Stimulated activated CD8-positive, alpha-beta memory T cell treated with anti-CD3 and anti-CD28 coated beads, Interleukin-12 subunit alpha, Interleukin-12 subunit beta, amount 100 ng/mL, for 4 hours (primary cell): ENCODE data around the gene GART.
"Not testable (repeated sequence)": the region's sequence is repeated elsewhere in the genome, so short reads cannot be mapped to it uniquely, and the experiment has no call there.

Experiments used
- DNase-seq: peaks from one replicate; pipeline ENCODE4 v3.0.0-alpha.2; 2020; ENCODE audit warnings: low read depth

The GART gene

DNA sequence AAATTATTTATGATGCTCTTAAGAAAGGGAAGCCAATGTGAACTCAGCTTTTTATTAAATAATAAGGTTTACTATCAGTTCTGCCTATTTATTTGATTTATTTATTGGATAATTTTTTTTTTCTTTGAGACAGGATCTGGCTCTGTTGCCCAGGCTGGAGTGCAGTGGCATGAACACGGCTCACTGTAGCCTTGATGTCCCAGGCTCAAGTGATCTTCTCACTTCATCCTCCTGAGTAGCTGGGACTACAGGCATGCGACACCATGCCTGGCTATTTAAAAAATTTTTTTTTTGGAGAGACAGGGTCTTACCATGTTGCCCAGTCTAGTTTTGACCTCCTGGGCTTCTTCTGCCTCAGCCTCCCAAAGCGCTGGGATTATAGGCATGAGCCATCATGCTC is 29.4 kb downstream of the GART start:
- no peak for DNase-seq

GRCh38 chr21:33511639-33512038 is 30.3 kb downstream of the GART start:
- DNase-seq, result no peak

- DNase-seq, result no peak
These were observed 31.1 kb downstream of the GART start for GRCh38 chr21:33510826-33511225.

DNA sequence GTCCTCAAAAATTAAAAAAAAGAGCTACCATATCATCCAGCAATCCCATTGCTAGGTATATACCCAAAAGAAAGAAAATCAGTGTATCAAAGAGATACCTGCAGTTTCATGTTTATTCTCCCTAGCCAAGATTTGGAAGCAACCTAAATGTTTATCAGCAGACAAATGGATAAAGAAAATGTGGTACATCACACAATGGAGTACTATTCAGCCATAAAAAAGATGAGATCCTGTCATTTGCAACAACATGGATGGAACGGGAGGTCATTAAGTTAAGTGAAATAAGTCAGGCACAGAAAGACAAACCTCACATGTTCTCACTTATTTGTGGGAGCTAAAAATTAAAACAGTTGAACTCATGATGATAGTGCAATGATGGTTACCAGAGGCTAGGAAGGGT is 34.9 kb downstream of the GART start:
- not testable (repeated sequence) for DNase-seq

GRCh38 chr21:33505833-33506232 is 36.1 kb downstream of the GART start:
- DNase-seq, result no peak

DNA sequence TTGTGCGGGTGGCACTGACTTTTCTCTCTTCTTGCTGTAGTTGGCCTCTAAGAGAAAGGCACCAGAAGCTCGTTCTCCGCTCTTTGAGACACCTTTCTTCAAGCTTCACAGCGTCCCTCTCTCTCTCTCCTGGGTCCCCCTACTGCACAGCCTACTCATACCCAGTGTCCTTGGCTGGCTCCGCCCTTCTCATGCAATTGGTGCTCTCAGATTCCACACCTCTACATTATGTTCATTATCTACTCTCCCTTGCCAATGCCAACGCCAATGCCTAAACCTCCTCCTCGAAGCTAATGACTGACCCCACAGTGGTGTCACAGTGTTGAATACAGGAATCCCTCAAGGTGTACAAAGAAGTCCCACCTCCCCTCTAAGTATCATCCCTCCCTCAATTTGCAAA is 45.6 kb downstream of the GART start:
- no peak for DNase-seq

DNA sequence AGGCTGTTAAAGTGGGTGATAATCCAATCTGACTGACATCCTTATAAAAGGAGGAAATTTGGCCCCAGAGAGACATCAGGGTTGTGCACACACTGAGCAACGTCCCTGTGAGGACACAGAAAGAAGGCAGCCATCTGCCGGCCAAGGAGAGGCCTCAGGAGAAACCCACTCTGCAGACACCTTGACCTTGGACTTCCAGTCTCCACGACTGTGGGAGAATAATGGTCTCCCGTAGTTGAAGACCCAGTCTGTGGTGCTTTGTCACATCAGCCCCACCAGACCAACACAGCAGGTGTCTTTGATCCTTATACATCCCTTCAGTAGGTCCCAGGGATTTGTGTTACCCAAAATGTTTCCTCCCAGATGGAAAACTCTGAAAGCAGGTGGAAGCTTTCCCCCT is 46.2 kb downstream of the GART start:
- no peak for DNase-seq

DNA sequence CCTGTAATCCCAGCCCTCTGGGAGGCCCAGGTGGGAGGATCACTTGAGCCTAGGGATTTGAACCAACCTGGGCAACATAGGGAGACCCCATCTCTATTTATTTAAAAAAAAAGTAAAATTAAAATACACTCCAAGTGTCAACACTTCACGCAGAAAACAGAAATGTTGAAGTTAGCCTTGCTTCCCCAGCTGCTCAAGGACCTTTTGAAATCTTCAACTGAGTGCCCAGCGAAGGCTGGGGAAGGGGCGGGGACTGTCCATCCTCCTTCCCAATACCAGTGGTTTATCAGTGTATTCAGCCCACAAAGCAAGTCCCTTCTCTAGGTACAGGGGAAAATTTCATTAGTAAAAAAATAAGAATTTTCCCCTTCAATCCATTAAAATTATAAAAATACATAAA is 48.2 kb downstream of the GART start:
- no peak for DNase-seq

- no peak for DNase-seq
These were observed 49.3 kb downstream of the GART start for GRCh38 chr21:33492571-33492970.

GRCh38 chr21:33491373-33492102 is 50.4 kb downstream of the GART start, which contains the start of gene DNAJC28:
TSS of gene DNAJC28 (minus strand) at chr21:33491716. CDS start at chr21:33489393, 2,323 bp downstream.
- DNase-seq, result peak; percentile 91

GRCh38 chr21:33490991-33491372 is 50.9 kb downstream of the GART start:
- no peak for DNase-seq

- DNase-seq, result no peak
These were observed 53.0 kb downstream of the GART start for GRCh38 chr21:33488936-33489335.

DNA sequence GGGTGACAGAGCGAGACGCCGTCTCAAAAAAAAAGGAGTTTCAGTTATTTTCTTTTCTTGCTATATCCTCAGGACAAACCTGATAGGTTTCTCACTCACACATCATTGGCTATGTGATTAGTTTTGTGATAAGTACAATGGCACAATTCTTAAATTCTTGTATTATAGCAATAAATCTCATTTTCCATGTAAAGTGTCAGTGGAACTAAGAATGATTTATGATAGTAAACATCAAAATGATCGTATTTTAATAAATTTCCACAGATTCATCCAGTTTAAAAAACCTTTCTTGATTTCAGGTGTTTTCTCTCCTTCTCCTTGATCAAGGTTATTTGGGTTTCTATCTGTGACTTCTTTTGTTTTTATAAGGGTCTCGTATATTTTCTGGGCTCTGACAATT is 53.9 kb downstream of the GART start:
- no peak for DNase-seq

GRCh38 chr21:33481314-33481943 is 60.5 kb downstream of the GART start:
- DNase-seq, result no peak

DNA sequence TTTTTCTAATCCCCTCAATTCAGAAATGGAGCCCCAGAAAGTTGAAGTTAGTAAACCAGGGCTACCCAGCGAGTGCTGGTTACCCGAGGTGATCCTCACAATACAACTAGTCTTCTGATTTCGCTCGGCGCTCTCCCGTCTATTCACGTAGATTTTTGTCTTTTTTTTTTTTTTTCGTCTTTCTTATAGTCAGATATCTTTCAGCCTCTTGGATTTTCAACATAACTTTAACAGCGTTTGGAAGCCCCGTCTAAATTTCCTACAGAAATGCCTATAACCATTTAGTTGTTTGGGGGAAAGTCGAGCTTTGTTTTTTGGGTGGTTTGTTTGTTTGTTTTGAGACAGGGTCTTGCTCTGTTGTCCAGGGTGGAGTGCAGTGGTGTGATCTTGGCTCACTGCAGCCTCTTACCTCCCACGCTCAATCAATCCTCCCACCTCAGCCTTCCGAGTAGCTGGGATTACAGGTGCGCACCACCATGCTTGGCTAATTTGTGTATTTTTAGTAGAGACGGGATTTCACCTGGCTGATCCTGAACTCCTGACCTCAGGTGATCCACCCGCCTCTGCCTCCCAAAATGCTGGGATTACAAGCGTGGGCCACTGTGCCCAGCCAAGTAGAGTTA is 61.3 kb downstream of the GART start:
- DNase-seq, result no peak

DNA sequence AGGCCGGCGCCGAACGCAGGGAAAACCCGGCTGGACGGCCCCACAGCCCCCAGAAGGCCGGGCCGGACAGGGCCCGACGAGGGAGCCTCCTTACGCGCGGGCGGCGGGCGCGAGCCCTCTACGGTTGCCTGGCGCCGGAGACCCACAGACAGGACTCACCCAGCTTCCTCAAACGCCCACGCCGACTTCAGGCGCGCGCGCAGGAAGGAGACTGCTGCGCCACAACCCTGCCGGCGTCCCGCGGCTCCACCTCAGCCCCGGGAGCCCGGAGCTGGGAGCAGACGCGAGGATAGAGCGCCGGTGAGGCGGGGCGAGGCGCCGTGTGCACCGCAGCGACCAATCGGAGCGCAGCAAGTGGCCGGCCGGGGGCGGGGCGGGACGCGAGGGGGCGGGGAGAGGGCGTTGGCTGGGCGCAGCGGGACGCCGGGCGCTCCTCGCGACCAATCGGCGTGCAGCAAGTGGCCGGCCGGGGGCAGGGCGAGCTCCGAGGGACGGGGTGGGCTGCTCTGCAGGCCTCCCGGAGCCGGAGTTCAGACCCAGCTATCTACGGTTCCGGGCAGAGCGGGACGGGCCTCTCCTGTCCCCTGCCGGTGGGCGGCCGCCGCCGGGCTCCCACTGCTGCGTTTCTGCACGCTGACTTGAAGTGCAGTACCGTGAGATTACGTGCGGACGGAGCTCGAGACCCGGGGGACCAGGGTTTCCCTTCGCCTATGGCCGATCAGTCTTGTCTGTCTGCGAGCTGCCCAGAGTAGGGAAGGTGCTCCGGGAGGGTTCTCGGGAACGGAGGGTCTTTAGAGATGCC is 62.0 kb downstream of the GART start, which contains the start of gene TMEM50B:
Gene TMEM50B (minus strand): TSS at position 296 of the 802 bp plus-strand sequence. CDS start 11,089 bp downstream, outside the sequence.
- peak; percentile 97 for DNase-seq

GRCh38 chr21:33478935-33479678 is 62.8 kb downstream of the GART start:
- peak; percentile 15 for DNase-seq

DNA sequence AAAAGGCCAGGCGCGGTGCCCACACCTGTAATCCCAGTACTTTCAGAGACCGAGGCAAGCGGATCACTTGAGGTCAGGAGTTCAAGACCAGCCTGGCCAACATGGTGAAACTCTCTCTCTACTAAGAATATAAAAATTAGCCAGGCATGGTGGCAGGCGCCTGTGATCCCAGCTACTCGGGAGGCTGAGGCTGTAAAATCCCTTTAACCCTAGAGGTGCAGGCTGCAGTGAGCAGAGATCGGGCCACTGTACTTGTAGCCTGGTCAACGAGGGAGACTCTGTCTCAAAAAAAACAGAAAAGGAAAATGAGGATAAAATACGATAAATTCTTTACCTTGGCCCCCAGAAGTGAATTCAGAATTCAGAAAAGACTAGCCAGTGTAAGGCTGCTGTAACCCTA is 63.7 kb downstream of the GART start:
- DNase-seq, result no peak

DNA sequence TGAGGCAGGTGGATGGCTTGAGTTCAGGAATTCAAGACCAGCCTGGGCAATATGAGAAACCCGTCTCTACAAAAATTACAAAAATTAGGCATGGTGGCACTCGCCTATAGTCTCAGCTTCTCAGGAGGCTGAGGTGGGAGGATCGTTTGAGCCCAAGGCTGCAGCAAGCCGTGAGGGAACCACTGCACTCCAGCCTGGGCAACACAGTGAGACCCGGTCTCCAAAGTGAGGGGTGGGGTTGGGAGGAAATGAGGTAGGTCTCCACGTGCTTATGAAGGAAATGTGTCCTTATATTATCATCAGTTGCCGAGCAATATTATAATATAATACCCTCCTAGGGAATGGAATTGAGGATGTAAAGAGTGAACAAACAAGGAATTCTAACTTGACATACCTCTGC is 64.9 kb downstream of the GART start:
- no peak for DNase-seq

DNA sequence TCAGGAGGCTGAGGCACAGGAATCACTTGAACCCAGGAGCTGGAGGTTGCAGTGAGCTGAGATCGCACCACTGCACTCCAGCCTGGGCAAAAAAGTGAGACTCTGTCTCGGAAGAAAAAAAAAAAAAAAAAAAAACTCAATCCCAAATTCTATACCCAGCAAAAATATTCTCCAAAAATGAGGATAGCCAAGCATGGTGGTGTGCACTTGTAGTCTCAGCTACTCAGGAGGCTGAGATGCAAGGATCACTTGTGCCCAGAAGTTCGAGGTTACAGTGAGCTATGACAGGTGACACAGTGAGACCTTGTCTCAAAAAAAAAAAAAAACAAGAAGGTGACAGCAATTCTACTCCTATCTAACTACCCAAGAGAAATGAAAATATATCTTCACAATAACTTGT is 68.6 kb downstream of the GART start:
- no peak for DNase-seq

DNA sequence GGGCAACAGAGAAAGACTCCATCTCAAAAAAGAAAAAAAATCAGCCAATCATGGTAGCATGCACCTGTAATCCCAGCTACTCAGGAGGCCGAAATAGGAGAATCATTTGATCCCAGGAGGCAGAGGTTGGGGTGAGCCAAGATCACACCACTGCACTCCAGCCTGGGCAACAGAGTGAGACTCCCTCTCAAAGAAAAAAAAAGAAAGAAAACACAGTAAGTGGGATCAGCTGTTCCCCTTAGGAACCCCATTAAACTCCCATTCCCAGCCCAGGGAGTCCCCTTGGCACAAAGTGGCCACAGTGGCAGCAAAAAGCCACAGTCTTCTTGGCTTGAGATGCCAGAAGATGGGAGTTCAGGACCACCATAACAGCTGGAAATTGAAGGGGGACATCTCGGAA is 71.2 kb downstream of the GART start:
- no peak for DNase-seq

DNA sequence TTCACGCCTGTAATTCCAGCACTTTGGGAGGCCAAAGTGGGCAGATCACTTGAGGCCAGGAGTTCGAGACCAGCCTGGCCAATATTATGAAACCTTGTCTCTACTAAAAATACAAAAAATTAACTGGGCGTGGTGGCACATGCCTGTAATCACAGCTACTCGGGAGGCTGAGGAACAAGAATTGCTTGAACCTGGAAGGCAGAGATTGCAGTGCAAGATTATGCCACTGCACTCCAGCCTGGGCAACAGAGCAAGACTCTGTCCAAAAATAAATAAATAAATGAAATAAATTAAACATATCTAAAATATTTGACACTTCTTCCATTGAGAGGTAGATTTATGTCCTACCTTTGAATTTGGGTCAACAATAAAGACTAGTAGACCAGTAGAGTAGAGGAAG is 72.7 kb downstream of the GART start:
- DNase-seq, result not testable (repeated sequence)
